Esophagus squamous epithelium (tissue), 4 donors: ENCODE data around the gene UBLCP1.

Experiments used
- CTCF ChIP-seq, 6 experiments: fragments of 450-650 bp in 4 of 6; fragments of 200-600 bp in 2 of 6; sonication (generic) in 2 of 6; IDR thresholded peaks; one replicate each; pipeline ENCODE4 v1.5.1; 2016 to 2019; ENCODE audit warnings: antibody characterized with exemption in 6 of 6, mild to moderate bottlenecking in 4 of 6, moderate library complexity in 4 of 6
- POLR2A ChIP-seq, 4 donors: fragments of 450-650 bp; IDR thresholded peaks; one replicate each; pipeline ENCODE4 v1.6.1; 2017; ENCODE audit warnings: antibody characterized with exemption in 4 of 4, mild to moderate bottlenecking in 4 of 4, moderate library complexity in 3 of 4

GRCh38 chr5:159294921-159295320 is 31.8 kb downstream of the UBLCP1 start:
- TF ChIP-seq CTCF (IDR thresholded peaks at IDR 0.05) (no peak), POLR2A (IDR thresholded peaks at IDR 0.05) (no peak)
